HEK293 (cell line): ENCODE measurements around the gene RGL2.
A peak's percentile ranks its signal among the peaks of the same experiment; 100 is the strongest.

ENCODE experiments used
- BCL11A ChIP-seq: fragments of 450-650 bp; formaldehyde crosslinking; IDR thresholded peaks from 2 replicates; pipeline ENCODE4 v1.5.1; 2016; ENCODE audit warnings: low read depth, missing biosample characterization, missing genetic modification characterization
- GLIS1 ChIP-seq: fragments of 450-650 bp; formaldehyde crosslinking; IDR thresholded peaks from 2 replicates; pipeline ENCODE4 v1.5.1; 2016; ENCODE audit warnings: missing biosample characterization, missing genetic modification characterization
- GLIS2 ChIP-seq: fragments of 450-650 bp; formaldehyde crosslinking; IDR thresholded peaks from 2 replicates; pipeline ENCODE4 v1.5.1; 2016; ENCODE audit warnings: missing biosample characterization, missing genetic modification characterization
- IKZF3 ChIP-seq: fragments of 450-650 bp; IDR thresholded peaks from 2 replicates; pipeline ENCODE4 v1.5.0; 2018; ENCODE audit warnings: missing biosample characterization, mild to moderate bottlenecking, missing genetic modification characterization, moderate library complexity
- KLF10 ChIP-seq: fragments of 450-650 bp; IDR thresholded peaks from 2 replicates; pipeline ENCODE4 v1.5.1; 2018; ENCODE audit warnings: missing biosample characterization, mild to moderate bottlenecking, missing genetic modification characterization
- KLF7 ChIP-seq: fragments of 450-650 bp; formaldehyde crosslinking; IDR thresholded peaks from 2 replicates; pipeline ENCODE4 v1.5.1; 2016; ENCODE audit warnings: missing biosample characterization, missing genetic modification characterization, borderline replicate concordance
- REPIN1 ChIP-seq: fragments of 450-650 bp; formaldehyde crosslinking; IDR thresholded peaks from 2 replicates; pipeline ENCODE4 v1.5.1; 2017; ENCODE audit warnings: missing biosample characterization, missing genetic modification characterization, low read depth
- SCRT2 ChIP-seq: fragments of 450-650 bp; formaldehyde crosslinking; IDR thresholded peaks from 2 replicates; pipeline ENCODE4 v1.5.1; 2016; ENCODE audit warnings: missing biosample characterization, missing genetic modification characterization
- SP7 ChIP-seq: fragments of 450-650 bp; formaldehyde crosslinking; IDR thresholded peaks from 2 replicates; pipeline ENCODE4 v1.5.1; 2016; ENCODE audit warnings: missing biosample characterization, missing genetic modification characterization
- ZBTB7A ChIP-seq: fragments of 450-650 bp; formaldehyde crosslinking; IDR thresholded peaks from 2 replicates; pipeline ENCODE4 v1.5.1; 2016; ENCODE audit warnings: low read depth, missing biosample characterization, missing genetic modification characterization
- ZFP69B ChIP-seq: fragments of 450-650 bp; formaldehyde crosslinking; IDR thresholded peaks from 2 replicates; pipeline ENCODE4 v1.5.1; 2016; ENCODE audit warnings: missing biosample characterization, missing genetic modification characterization
- ZNF19 ChIP-seq: fragments of 450-650 bp; formaldehyde crosslinking; IDR thresholded peaks from 2 replicates; pipeline ENCODE4; 2016; ENCODE audit warnings: missing biosample characterization, missing genetic modification characterization, low read depth
- ZNF239 ChIP-seq: fragments of 450-650 bp; formaldehyde crosslinking; IDR thresholded peaks from 2 replicates; pipeline ENCODE4 v1.5.1; 2016; ENCODE audit warnings: missing biosample characterization, missing genetic modification characterization
- ZNF366 ChIP-seq: fragments of 450-650 bp; formaldehyde crosslinking; conservative IDR thresholded peaks from 2 replicates; pipeline ENCODE4 v1.5.1; 2016; ENCODE audit warnings: missing biosample characterization, missing genetic modification characterization
- ZNF391 ChIP-seq: fragments of 450-650 bp; formaldehyde crosslinking; IDR thresholded peaks from 2 replicates; pipeline ENCODE4 v1.5.1; 2016; ENCODE audit warnings: low read depth, missing biosample characterization, missing genetic modification characterization, borderline replicate concordance
- ZNF423 ChIP-seq: fragments of 450-650 bp; formaldehyde crosslinking; IDR thresholded peaks from 2 replicates; pipeline ENCODE4 v1.5.1; 2016; ENCODE audit warnings: missing biosample characterization, missing genetic modification characterization
- ZNF433 ChIP-seq: fragments of 450-650 bp; formaldehyde crosslinking; IDR thresholded peaks from 2 replicates; pipeline ENCODE4 v1.5.1; 2016; ENCODE audit warnings: missing biosample characterization, missing genetic modification characterization, low read depth
- ZNF530 ChIP-seq: fragments of 450-650 bp; formaldehyde crosslinking; IDR thresholded peaks from 2 replicates; pipeline ENCODE4 v1.5.1; 2016; ENCODE audit warnings: low read depth, missing biosample characterization, missing genetic modification characterization
- ZNF585B ChIP-seq: fragments of 450-650 bp; formaldehyde crosslinking; IDR thresholded peaks from 2 replicates; pipeline ENCODE4 v1.5.1; 2016; ENCODE audit warnings: missing biosample characterization, missing genetic modification characterization
- ZNF654 ChIP-seq: fragments of 450-650 bp; formaldehyde crosslinking; IDR thresholded peaks from 2 replicates; pipeline ENCODE4 v1.5.1; 2016; ENCODE audit warnings: low read depth, missing biosample characterization, missing genetic modification characterization
- ZNF660 ChIP-seq: fragments of 450-650 bp; IDR thresholded peaks from 2 replicates; pipeline ENCODE4 v1.5.1; 2018; ENCODE audit warnings: missing biosample characterization, mild to moderate bottlenecking, missing genetic modification characterization
- ZSCAN16 ChIP-seq: fragments of 450-650 bp; formaldehyde crosslinking; IDR thresholded peaks from 2 replicates; pipeline ENCODE4 v1.5.1; 2016; ENCODE audit warnings: missing biosample characterization, missing genetic modification characterization
- ZXDB ChIP-seq: fragments of 450-650 bp; formaldehyde crosslinking; IDR thresholded peaks from 2 replicates; pipeline ENCODE4 v1.5.1; 2016; ENCODE audit warnings: missing biosample characterization, missing genetic modification characterization
- TF ChIP-seq, protein P1 (sequence below): fragments of 450-650 bp; formaldehyde crosslinking; IDR thresholded peaks from 2 replicates; pipeline ENCODE4 v1.5.1; 2016; ENCODE audit warnings: missing biosample characterization, missing genetic modification characterization, low read depth
- TF ChIP-seq, protein P2 (sequence below): fragments of 450-650 bp; formaldehyde crosslinking; IDR thresholded peaks from 2 replicates; pipeline ENCODE4 v1.5.1; 2016; ENCODE audit warnings: missing biosample characterization, missing genetic modification characterization
- TF ChIP-seq, protein P3 (sequence below): fragments of 450-650 bp; formaldehyde crosslinking; conservative IDR thresholded peaks from 2 replicates; pipeline ENCODE4 v1.5.1; 2016; ENCODE audit warnings: low read depth, missing biosample characterization, missing genetic modification characterization
- TF ChIP-seq, protein P4 (sequence below): fragments of 450-650 bp; formaldehyde crosslinking; IDR thresholded peaks from 2 replicates; pipeline ENCODE4 v1.5.1; 2016; ENCODE audit warnings: missing biosample characterization, missing genetic modification characterization, borderline replicate concordance
- TF ChIP-seq, protein P5 (sequence below): fragments of 450-650 bp; formaldehyde crosslinking; IDR thresholded peaks from 2 replicates; pipeline ENCODE4 v1.5.1; 2016; ENCODE audit warnings: missing biosample characterization, missing genetic modification characterization
- TF ChIP-seq, protein P6 (sequence below): fragments of 450-650 bp; formaldehyde crosslinking; IDR thresholded peaks from 2 replicates; pipeline ENCODE4 v1.5.1; 2017; ENCODE audit warnings: missing biosample characterization, missing genetic modification characterization

The RGL2 gene

DNA sequence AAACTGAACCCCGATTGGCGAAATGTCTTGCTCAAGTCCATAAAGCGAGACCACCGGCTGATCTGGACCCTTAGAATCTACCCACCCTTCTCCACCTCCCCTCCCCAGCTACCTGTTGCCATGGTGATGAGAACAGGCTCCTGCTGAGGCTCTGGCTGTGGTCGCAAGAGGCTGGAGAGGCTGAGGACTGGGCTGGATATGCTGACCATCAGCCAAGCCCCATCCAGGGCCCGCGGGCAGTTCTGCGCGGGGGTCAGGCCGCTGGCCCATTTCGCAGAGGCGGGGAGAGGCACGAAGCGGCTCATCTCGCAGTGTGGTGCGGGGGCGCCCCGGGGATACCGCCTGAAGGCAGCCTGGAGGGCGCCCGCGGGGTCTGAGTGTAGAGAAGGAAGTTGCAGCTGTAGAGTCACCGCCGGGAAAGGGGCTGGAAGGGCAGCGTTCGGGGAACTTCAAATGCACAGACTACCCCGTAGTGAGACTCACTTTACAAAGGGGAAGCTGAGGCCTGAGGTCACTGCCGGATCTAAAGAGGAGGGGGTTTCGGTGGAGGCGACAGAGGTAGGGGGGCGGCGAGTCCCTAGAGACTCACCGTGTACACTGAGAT, 14.5 kb upstream of the RGL2 start (continued):
- TF ChIP-seq SCRT2 (tag by site-specific recombination): peak; percentile 81
- no peak for TF ChIP-seq ZNF239 (tag by site-specific recombination)
- TF ChIP-seq ZFP69B (tag by site-specific recombination): no peak
- no peak for TF ChIP-seq REPIN1 (tag by site-specific recombination)
- TF ChIP-seq ZBTB7A (tag by site-specific recombination): 0 out of 2 replicates have a peak, but pooled peaks have one; percentile 15
- TF ChIP-seq ZNF423: peak; percentile 73
- TF ChIP-seq ZXDB (tag by site-specific recombination): no peak
- TF ChIP-seq, protein P1, sequence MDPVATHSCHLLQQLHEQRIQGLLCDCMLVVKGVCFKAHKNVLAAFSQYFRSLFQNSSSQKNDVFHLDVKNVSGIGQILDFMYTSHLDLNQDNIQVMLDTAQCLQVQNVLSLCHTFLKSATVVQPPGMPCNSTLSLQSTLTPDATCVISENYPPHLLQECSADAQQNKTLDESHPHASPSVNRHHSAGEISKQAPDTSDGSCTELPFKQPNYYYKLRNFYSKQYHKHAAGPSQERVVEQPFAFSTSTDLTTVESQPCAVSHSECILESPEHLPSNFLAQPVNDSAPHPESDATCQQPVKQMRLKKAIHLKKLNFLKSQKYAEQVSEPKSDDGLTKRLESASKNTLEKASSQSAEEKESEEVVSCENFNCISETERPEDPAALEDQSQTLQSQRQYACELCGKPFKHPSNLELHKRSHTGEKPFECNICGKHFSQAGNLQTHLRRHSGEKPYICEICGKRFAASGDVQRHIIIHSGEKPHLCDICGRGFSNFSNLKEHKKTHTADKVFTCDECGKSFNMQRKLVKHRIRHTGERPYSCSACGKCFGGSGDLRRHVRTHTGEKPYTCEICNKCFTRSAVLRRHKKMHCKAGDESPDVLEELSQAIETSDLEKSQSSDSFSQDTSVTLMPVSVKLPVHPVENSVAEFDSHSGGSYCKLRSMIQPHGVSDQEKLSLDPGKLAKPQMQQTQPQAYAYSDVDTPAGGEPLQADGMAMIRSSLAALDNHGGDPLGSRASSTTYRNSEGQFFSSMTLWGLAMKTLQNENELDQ (tag by site-specific recombination): no peak
- no peak for TF ChIP-seq ZNF585B
- TF ChIP-seq KLF7 (tag by site-specific recombination): 0 out of 2 replicates have a peak, but pooled peaks have one; percentile 5
- TF ChIP-seq, protein P2, sequence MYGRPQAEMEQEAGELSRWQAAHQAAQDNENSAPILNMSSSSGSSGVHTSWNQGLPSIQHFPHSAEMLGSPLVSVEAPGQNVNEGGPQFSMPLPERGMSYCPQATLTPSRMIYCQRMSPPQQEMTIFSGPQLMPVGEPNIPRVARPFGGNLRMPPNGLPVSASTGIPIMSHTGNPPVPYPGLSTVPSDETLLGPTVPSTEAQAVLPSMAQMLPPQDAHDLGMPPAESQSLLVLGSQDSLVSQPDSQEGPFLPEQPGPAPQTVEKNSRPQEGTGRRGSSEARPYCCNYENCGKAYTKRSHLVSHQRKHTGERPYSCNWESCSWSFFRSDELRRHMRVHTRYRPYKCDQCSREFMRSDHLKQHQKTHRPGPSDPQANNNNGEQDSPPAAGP (tag by site-specific recombination): peak; percentile 35; the same call in 1 of the 2 replicates
- TF ChIP-seq, protein P3, sequence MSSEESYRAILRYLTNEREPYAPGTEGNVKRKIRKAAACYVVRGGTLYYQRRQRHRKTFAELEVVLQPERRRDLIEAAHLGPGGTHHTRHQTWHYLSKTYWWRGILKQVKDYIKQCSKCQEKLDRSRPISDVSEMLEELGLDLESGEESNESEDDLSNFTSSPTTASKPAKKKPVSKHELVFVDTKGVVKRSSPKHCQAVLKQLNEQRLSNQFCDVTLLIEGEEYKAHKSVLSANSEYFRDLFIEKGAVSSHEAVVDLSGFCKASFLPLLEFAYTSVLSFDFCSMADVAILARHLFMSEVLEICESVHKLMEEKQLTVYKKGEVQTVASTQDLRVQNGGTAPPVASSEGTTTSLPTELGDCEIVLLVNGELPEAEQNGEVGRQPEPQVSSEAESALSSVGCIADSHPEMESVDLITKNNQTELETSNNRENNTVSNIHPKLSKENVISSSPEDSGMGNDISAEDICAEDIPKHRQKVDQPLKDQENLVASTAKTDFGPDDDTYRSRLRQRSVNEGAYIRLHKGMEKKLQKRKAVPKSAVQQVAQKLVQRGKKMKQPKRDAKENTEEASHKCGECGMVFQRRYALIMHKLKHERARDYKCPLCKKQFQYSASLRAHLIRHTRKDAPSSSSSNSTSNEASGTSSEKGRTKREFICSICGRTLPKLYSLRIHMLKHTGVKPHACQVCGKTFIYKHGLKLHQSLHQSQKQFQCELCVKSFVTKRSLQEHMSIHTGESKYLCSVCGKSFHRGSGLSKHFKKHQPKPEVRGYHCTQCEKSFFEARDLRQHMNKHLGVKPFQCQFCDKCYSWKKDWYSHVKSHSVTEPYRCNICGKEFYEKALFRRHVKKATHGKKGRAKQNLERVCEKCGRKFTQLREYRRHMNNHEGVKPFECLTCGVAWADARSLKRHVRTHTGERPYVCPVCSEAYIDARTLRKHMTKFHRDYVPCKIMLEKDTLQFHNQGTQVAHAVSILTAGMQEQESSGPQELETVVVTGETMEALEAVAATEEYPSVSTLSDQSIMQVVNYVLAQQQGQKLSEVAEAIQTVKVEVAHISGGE (tag by site-specific recombination): peak; percentile 47; the same call in 1 of the 2 replicates
- TF ChIP-seq ZNF530 (tag by site-specific recombination): no peak
- TF ChIP-seq ZNF660 (tag by site-specific recombination): no peak
- TF ChIP-seq BCL11A (tag by site-specific recombination): no peak; the same call in 1 of the 2 replicates
- peak; percentile 69; the same call in 1 of the 2 replicates for TF ChIP-seq GLIS1 (tag by site-specific recombination)
- TF ChIP-seq GLIS2 (tag by site-specific recombination): no peak; the same call in none of the 2 replicates
- no peak for TF ChIP-seq KLF10
- TF ChIP-seq ZNF391 (tag by site-specific recombination): 0 out of 2 replicates have a peak, but pooled peaks have one; percentile 29
- TF ChIP-seq ZNF19 (tag by site-specific recombination): no peak
- TF ChIP-seq ZNF366 (tag by site-specific recombination): no peak
- TF ChIP-seq, protein P4, sequence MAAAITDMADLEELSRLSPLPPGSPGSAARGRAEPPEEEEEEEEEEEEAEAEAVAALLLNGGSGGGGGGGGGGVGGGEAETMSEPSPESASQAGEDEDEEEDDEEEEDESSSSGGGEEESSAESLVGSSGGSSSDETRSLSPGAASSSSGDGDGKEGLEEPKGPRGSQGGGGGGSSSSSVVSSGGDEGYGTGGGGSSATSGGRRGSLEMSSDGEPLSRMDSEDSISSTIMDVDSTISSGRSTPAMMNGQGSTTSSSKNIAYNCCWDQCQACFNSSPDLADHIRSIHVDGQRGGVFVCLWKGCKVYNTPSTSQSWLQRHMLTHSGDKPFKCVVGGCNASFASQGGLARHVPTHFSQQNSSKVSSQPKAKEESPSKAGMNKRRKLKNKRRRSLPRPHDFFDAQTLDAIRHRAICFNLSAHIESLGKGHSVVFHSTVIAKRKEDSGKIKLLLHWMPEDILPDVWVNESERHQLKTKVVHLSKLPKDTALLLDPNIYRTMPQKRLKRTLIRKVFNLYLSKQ (tag by site-specific recombination): no peak
- TF ChIP-seq, protein P5, sequence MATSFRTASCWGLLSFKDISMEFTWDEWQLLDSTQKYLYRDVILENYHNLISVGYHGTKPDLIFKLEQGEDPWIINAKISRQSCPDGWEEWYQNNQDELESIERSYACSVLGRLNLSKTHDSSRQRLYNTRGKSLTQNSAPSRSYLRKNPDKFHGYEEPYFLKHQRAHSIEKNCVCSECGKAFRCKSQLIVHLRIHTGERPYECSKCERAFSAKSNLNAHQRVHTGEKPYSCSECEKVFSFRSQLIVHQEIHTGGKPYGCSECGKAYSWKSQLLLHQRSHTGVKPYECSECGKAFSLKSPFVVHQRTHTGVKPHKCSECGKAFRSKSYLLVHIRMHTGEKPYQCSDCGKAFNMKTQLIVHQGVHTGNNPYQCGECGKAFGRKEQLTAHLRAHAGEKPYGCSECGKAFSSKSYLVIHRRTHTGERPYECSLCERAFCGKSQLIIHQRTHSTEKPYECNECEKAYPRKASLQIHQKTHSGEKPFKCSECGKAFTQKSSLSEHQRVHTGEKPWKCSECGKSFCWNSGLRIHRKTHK (tag by site-specific recombination): no peak
- TF ChIP-seq ZNF654 (tag by site-specific recombination): no peak
- TF ChIP-seq SP7 (tag by site-specific recombination): no peak
- TF ChIP-seq, protein P6, sequence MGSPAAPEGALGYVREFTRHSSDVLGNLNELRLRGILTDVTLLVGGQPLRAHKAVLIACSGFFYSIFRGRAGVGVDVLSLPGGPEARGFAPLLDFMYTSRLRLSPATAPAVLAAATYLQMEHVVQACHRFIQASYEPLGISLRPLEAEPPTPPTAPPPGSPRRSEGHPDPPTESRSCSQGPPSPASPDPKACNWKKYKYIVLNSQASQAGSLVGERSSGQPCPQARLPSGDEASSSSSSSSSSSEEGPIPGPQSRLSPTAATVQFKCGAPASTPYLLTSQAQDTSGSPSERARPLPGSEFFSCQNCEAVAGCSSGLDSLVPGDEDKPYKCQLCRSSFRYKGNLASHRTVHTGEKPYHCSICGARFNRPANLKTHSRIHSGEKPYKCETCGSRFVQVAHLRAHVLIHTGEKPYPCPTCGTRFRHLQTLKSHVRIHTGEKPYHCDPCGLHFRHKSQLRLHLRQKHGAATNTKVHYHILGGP: no peak
- no peak for TF ChIP-seq ZSCAN16
- no peak for TF ChIP-seq ZNF433 (tag by site-specific recombination)
- TF ChIP-seq IKZF3 (tag by site-specific recombination): peak; percentile 22; the same call in 1 of the 2 replicates
